Ishikawa (cell line): ENCODE measurements around the gene GNG14.

Source experiments
- CEBPB ChIP-seq: IDR thresholded peaks from 2 replicates; pipeline ENCODE4 v1.6.1; 2012
- CREB1 ChIP-seq: IDR thresholded peaks from 2 replicates; pipeline ENCODE4 v1.6.1; 2012; ENCODE audit warnings: low read depth
- EGR1 ChIP-seq: IDR thresholded peaks from 2 replicates; pipeline ENCODE4 v1.6.1; 2012
- EP300 ChIP-seq: IDR thresholded peaks from 2 replicates; pipeline ENCODE4 v1.6.1; 2012; ENCODE audit warnings: borderline replicate concordance
- FOXM1 ChIP-seq: IDR thresholded peaks from 2 replicates; pipeline ENCODE4 v1.6.1; 2012; ENCODE audit warnings: low read depth, borderline replicate concordance
- MAX ChIP-seq: IDR thresholded peaks from 2 replicates; pipeline ENCODE4 v1.6.1; 2012
- NFIC ChIP-seq: IDR thresholded peaks from 2 replicates; pipeline ENCODE4 v1.6.1; 2012
- RAD21 ChIP-seq: IDR thresholded peaks from 2 replicates; pipeline ENCODE4 v1.6.1; 2012; ENCODE audit warnings: low read depth
- TAF1 ChIP-seq: IDR thresholded peaks from 2 replicates; pipeline ENCODE4 v1.6.1; 2012; ENCODE audit warnings: low read depth, mild to moderate bottlenecking
- TCF12 ChIP-seq: IDR thresholded peaks from 2 replicates; pipeline ENCODE4 v1.6.1; 2012; ENCODE audit warnings: low read depth
- TEAD4 ChIP-seq: IDR thresholded peaks from 2 replicates; pipeline ENCODE4 v1.6.1; 2012
- YY1 ChIP-seq: IDR thresholded peaks from 2 replicates; pipeline ENCODE4 v1.6.1; 2012; ENCODE audit warnings: low read depth
- ZBTB7A ChIP-seq: IDR thresholded peaks from 2 replicates; pipeline ENCODE4 v1.6.1; 2012; ENCODE audit warnings: low read depth
- TF ChIP-seq, protein P1 (sequence below): IDR thresholded peaks from 2 replicates; pipeline ENCODE4 v1.6.1; 2012
- TF ChIP-seq, protein P2 (sequence below): IDR thresholded peaks from 2 replicates; pipeline ENCODE4 v1.6.1; 2012; ENCODE audit warnings: low read depth, mild to moderate bottlenecking

Gene GNG14

GRCh38 chr19:12655546-12655945 is 32.3 kb upstream of the GNG14 start:
- TF ChIP-seq ZBTB7A: no peak
- no peak for TF ChIP-seq CEBPB
- TF ChIP-seq EP300: no peak

DNA sequence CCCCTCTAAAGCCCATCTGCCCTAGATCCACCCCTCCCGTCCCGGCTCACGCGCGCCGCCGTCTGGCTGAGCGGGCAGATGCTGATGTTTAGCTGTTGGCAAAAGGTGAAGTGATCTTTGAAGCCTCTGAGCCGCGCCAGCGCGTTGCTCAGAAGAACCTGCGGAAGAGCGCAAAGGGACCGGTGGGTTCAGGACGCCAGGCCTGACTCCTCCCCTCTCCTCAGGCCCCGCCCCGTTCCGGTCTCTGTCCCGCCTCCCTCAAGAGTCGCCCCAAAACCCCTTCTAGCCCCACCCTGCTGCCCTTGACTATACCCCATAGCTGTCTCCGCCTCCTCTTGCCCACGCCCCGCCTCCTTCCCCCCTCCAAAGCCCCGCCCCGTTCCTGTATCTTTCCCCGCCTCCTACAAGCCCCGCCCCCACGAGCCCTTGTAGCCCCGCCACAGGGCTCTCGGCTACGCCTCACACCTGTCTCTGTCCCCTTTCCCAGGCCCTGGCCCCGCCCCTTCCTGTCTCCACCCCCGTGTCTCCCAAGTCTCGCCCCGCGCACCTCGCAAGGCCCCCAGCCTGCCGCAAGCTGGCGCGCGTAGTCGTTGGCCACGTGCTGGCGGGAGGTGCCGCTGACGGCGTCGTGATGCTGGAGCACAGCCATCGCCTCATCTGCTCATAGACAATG is 30.8 kb upstream of the GNG14 start:
- TF ChIP-seq TEAD4 (no peak), TAF1 (no peak), EP300 (no peak), RAD21 (no peak), YY1 (no peak), MAX (no peak), FOXM1 (no peak), EGR1 (no peak), TCF12 (no peak), CREB1 (no peak)
- TF ChIP-seq, protein P1, sequence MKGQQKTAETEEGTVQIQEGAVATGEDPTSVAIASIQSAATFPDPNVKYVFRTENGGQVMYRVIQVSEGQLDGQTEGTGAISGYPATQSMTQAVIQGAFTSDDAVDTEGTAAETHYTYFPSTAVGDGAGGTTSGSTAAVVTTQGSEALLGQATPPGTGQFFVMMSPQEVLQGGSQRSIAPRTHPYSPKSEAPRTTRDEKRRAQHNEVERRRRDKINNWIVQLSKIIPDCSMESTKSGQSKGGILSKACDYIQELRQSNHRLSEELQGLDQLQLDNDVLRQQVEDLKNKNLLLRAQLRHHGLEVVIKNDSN: no peak

DNA sequence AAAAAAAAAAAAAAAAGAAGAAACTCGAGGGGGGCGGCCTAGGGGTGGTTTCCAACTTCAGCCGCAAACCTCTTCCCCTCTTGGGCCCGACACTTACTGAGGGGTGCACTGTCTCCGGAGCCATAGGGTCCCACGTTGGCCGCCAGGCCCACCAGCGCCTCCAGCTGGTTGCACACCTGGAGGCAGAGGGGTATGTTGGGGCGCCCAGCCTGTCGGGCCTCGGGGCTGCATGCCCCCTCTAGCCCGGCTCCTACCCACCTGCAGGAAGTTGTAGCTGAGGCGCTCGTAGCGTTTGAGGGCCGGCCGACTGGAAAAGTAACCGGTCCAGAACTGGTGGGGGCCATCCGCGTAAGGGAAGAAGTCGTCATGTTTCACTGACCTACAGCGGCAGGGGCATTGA is 29.8 kb upstream of the GNG14 start:
- TF ChIP-seq NFIC (no peak), TEAD4 (no peak), YY1 (no peak), ZBTB7A (no peak), MAX (no peak), TCF12 (no peak), FOXM1 (no peak), TAF1 (no peak)
- TF ChIP-seq, protein P2, sequence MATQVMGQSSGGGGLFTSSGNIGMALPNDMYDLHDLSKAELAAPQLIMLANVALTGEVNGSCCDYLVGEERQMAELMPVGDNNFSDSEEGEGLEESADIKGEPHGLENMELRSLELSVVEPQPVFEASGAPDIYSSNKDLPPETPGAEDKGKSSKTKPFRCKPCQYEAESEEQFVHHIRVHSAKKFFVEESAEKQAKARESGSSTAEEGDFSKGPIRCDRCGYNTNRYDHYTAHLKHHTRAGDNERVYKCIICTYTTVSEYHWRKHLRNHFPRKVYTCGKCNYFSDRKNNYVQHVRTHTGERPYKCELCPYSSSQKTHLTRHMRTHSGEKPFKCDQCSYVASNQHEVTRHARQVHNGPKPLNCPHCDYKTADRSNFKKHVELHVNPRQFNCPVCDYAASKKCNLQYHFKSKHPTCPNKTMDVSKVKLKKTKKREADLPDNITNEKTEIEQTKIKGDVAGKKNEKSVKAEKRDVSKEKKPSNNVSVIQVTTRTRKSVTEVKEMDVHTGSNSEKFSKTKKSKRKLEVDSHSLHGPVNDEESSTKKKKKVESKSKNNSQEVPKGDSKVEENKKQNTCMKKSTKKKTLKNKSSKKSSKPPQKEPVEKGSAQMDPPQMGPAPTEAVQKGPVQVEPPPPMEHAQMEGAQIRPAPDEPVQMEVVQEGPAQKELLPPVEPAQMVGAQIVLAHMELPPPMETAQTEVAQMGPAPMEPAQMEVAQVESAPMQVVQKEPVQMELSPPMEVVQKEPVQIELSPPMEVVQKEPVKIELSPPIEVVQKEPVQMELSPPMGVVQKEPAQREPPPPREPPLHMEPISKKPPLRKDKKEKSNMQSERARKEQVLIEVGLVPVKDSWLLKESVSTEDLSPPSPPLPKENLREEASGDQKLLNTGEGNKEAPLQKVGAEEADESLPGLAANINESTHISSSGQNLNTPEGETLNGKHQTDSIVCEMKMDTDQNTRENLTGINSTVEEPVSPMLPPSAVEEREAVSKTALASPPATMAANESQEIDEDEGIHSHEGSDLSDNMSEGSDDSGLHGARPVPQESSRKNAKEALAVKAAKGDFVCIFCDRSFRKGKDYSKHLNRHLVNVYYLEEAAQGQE: no peak

- TF ChIP-seq YY1 (no peak), TEAD4 (no peak), EGR1 (no peak), ZBTB7A (no peak), EP300 (no peak), TCF12 (no peak), CEBPB (no peak), TAF1 (no peak), NFIC (no peak), RAD21 (no peak)
- TF ChIP-seq, protein P2: no peak
Observed at GRCh38 chr19:12660980-12661379, 26.8 kb upstream of the GNG14 start.

DNA sequence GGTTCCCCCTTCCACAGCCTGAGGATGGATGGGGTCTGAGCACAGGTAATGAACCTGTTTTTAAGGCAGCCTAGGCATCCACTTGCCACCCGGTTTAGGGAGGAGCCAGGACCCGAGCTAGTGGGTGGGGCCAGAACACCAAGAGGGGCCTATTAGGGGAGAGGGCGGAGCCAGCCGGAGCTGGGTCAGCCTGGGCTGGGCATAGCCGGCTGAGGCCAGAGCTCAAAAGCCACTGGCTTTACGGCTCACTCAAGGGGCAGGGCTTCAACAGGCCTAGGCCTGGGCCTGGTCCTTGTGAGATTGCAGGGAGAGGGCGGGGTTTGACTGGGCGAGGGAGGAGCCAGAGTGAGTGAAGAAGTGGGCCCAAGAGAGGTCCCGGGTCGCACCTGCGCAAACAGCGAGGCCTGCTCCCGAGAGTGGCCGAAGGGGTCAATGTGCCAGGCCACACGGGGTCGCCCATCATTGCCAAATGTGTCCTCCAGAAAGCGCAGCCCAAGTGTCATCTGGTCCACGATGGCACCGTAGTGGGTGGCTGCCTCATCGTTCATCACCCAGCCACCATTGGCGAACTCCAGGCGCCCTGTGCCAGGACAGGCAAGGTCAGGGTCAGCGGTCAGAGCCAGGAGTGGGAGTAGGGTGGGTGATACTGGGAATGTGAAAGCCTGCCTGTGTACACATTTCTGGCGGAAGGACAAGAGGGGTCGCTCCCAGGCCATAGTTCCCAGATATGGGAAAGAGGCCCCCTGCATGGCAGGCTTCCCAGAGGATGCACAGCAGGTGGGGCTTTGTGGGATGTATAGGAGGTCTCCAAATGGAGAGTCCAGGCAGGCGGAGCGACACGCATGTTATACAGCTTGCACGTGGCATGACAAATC is 23.2 kb upstream of the GNG14 start:
- TF ChIP-seq, protein P1: no peak
- TF ChIP-seq EP300 (no peak), RAD21 (no peak), NFIC (no peak), MAX (no peak), FOXM1 (no peak), TCF12 (no peak), EGR1 (no peak), CEBPB (no peak)

- TF ChIP-seq NFIC (no peak), RAD21 (no peak), TEAD4 (no peak), MAX (no peak), CREB1 (no peak), EGR1 (no peak), TCF12 (no peak), FOXM1 (no peak), YY1 (no peak), CEBPB (no peak), EP300 (no peak), TAF1 (no peak)
- TF ChIP-seq, protein P2: no peak
- TF ChIP-seq, protein P1: no peak
Observed at GRCh38 chr19:12665281-12665573, 22.6 kb upstream of the GNG14 start.
